Upper lobe of left lung (tissue), 4 donors: ENCODE data around the gene QRFP.

ENCODE experiments used
- CTCF ChIP-seq, 6 experiments: fragments of 450-650 bp in 4 of 6; fragments of 200-600 bp in 2 of 6; sonication (generic) in 2 of 6; IDR thresholded peaks; one replicate each; pipeline ENCODE4 v1.5.1; 2016 to 2019; ENCODE audit warnings: antibody characterized with exemption in 6 of 6
- EP300 ChIP-seq, 4 donors: sonication (generic); formaldehyde crosslinking; IDR thresholded peaks; one replicate each; pipeline ENCODE4 v1.5.1; 2017; ENCODE audit warnings: antibody characterized with exemption in 4 of 4, control low read depth in 2 of 4
- POLR2A ChIP-seq, 4 donors: fragments of 450-650 bp; IDR thresholded peaks; one replicate each; pipeline ENCODE4 v1.5.1; 2016 to 2017; ENCODE audit warnings: antibody characterized with exemption in 4 of 4, mild to moderate bottlenecking in 2 of 4
- POLR2AphosphoS5 ChIP-seq, 2 donors: sonication (generic); formaldehyde crosslinking; IDR thresholded peaks; one replicate each; pipeline ENCODE4 v1.5.1; 2017; ENCODE audit warnings: antibody characterized with exemption in 2 of 2

DNA sequence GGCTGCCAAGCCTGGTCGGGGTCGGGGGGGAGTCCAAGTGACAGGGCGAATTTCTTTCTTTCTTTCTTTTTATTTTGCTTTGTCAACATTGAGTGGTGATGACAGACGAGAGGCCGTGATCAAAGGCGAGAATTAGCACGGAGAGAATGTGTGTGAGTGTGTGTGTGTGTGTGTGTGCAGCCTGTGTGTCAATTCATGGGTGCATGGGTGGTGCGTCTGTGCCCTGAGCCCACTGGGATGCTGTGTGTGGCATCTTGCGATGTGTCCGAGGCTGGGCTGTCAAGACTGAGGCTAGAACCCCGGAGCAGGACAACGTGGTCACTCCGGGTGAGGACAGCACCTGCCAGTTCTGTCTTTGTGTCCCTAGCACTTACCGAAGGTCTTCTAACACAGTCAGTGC, 47.2 kb upstream of the QRFP start:
- TF ChIP-seq CTCF (IDR thresholded peaks at IDR 0.05) (no peak), POLR2AphosphoS5 (IDR thresholded peaks at IDR 0.05) (no peak), POLR2A (IDR thresholded peaks at IDR 0.05) (no peak), EP300 (IDR thresholded peaks at IDR 0.05) (no peak)
